ENCODE measurements around the gene ABCC9. TPM values are rescaled to one million over a fixed set of nuclear protein-coding genes. Genes with fewer than 3 reads are reported as not detected.

Gene ABCC9
- total and polyA plus RNA-seq, 12 donors = 2.1 to 35.0 (median 18.5) TPM

GRCh38 chr12:21849878-21850277 is 91.3 kb downstream of the ABCC9 start:
- intact Hi-C loops (cut with DNase I) = no loop called here
- Histone ChIP-seq H3K4me1 (replicated peaks in 1 of 2) (peaks cover 6 to 8% of the 10 kb centered on the region in 2 donors), H3K36me3 (replicated peaks in 1 of 2) (no peaks in the 10 kb centered on the region), H3K4me3 (no peak overlapping the region), H3K9me3 (replicated peaks in 1 of 3) (no peaks in the 10 kb centered on the region), H3K27ac (no peak overlapping the region), H3K27me3 (no peaks in the 10 kb centered on the region)
- TF ChIP-seq POLR2A (IDR thresholded peaks at IDR 0.05) = no peak
- no peak for TF ChIP-seq CTCF (IDR thresholded peaks at IDR 0.05)
- DNase-seq = peak in 3 of 7 donors; percentile 12 to 29 (median 14)
- 33 to 49% (median 37%) methylated on average over 2 of the region's 2 CpGs for WGBS, 4 donors

- TF ChIP-seq CTCF (IDR thresholded peaks at IDR 0.05) = no peak
- TF ChIP-seq POLR2A (IDR thresholded peaks at IDR 0.05) = no peak
- no peaks in the 10 kb centered on the region for H3K27me3 ChIP-seq
- H3K4me1 ChIP-seq (replicated peaks in 1 of 2) = peaks cover 6 to 8% of the 10 kb centered on the region in 2 donors
- H3K9me3 ChIP-seq (replicated peaks in 1 of 3) = no peaks in the 10 kb centered on the region
- intact Hi-C loops (cut with DNase I) = no loop called here
- no peak overlapping the region for H3K4me3 ChIP-seq
- no peak overlapping the region for H3K27ac ChIP-seq
- 85 to 87% (median 86%) methylated on average over 4 to 5 of the region's 5 CpGs for WGBS, 4 donors
- no peak for DNase-seq
- H3K36me3 ChIP-seq (replicated peaks in 1 of 2) = no peaks in the 10 kb centered on the region
Measured at GRCh38 chr12:21848192-21848591, 93.0 kb downstream of the ABCC9 start.

- DNase-seq = no peak
- Histone ChIP-seq H3K4me1 (replicated peaks in 1 of 2) (no peaks in the 10 kb centered on the region), H3K36me3 (replicated peaks in 1 of 2) (no peaks in the 10 kb centered on the region), H3K27me3 (no peaks in the 10 kb centered on the region), H3K27ac (no peak overlapping the region), H3K9me3 (replicated peaks in 1 of 3) (no peaks in the 10 kb centered on the region), H3K4me3 (no peak overlapping the region)
- no peak for TF ChIP-seq CTCF (IDR thresholded peaks at IDR 0.05)
- TF ChIP-seq POLR2A (IDR thresholded peaks at IDR 0.05) = no peak
- WGBS, 4 donors = 79 to 93% (median 90%) methylated on average over 2 of the region's 2 CpGs
- intact Hi-C loops (cut with DNase I) = no loop called here
Measured at GRCh38 chr12:21843795-21844194, 97.4 kb downstream of the ABCC9 start.

- Histone ChIP-seq H3K36me3 (replicated peaks in 1 of 2) (no peaks in the 10 kb centered on the region), H3K4me1 (replicated peaks in 1 of 2) (no peaks in the 10 kb centered on the region), H3K4me3 (no peak overlapping the region), H3K9me3 (replicated peaks in 1 of 3) (no peaks in the 10 kb centered on the region), H3K27ac (no peak overlapping the region), H3K27me3 (no peaks in the 10 kb centered on the region)
- no peak for DNase-seq
- intact Hi-C loops (cut with DNase I) = no loop called here
- 59 to 83% (median 81%) methylated on average over 1 of the region's 1 CpG for WGBS, 4 donors
- no peak for TF ChIP-seq POLR2A (IDR thresholded peaks at IDR 0.05)
- TF ChIP-seq CTCF (IDR thresholded peaks at IDR 0.05) = no peak
Measured at GRCh38 chr12:21839776-21840175, 101.5 kb downstream of the ABCC9 start.
